NCI-H2227 (cell line): ENCODE results near the gene HOXD9.

ENCODE experiments used
- DNase-seq: peaks from one replicate; lab custom pipeline; 2025; ENCODE audit not compliant: unreplicated experiment; lab: John Stamatoyannopoulos, UW

HOXD9 gene

DNA sequence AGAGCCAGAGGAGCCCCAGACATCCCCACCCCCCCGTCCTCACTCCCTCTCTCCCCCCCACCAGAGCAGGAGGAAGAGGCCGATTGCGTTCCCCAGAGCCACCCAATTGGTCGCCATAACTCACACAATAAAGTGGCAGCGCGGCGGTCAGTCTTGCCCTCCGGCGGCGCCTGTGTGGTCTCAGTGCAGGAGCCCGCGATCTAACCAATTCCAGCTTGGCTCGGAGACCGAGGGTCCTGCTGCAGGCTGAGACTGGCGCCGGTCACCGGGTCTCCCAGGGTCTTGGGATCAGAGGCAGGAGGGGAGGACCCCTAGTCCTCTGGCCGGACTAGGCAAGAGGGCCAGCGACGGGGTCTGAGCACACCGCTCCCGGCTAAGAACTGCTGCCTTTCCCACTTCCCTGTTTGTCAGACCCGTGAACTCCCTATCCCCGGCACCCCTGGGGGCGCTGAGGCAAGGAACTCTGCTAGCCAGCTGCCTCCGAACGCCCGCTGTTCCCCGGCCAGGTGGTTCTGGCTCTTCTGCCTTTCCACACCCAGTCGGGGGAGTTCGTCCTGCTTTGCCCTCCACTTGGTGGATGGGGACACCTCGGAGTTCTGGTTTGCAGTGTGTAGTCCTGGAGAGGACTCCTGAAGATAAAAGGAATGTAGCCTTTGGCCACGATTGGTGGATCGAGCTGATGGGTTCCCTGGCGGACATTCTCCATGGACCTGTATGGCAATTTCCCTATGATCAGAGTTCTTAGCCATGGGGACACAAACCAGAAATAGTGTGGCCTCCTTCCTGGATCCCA is 24.0 kb upstream of the HOXD9 start:
- peak; percentile 40 for DNase-seq

GRCh38 chr2:176099159-176099727 is 23.3 kb upstream of the HOXD9 start:
- no peak for DNase-seq

GRCh38 chr2:176099728-176100546 is 22.6 kb upstream of the HOXD9 start, which contains the start of gene HOXD12:
TSS of gene HOXD12 (plus strand) at chr2:176099795. CDS start at chr2:176099802, 7 bp downstream.
- DNase-seq: no peak

GRCh38 chr2:176100547-176101140 is 21.9 kb upstream of the HOXD9 start:
- no peak for DNase-seq

- DNase-seq: no peak
These were observed 21.2 kb upstream of the HOXD9 start for GRCh38 chr2:176101216-176101830.

- no peak for DNase-seq
These were observed 20.7 kb upstream of the HOXD9 start for GRCh38 chr2:176101842-176102241.

- no peak for DNase-seq
These were observed 20.1 kb upstream of the HOXD9 start for GRCh38 chr2:176102309-176102866.

DNA sequence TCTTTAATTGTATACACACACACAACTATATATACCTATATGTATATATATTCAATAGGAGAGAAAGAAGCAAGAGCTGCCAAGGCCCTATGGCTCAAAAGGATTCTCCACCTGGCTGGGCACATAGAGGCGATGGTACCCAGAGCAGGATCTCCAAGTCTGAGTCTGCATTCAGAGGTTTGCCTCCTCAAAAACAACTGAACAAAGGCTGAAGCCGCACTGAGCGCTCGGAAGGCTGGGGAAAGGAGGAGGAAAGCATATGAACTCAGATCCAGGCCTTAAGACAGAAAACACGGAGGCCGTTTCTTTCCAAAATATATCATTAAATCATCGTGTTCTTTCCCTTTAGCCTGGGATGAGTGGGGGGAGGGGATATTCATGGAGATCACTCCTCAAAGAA is 19.3 kb upstream of the HOXD9 start:
- DNase-seq: no peak

- DNase-seq: no peak
These were observed 18.7 kb upstream of the HOXD9 start for GRCh38 chr2:176103742-176104315.

DNA sequence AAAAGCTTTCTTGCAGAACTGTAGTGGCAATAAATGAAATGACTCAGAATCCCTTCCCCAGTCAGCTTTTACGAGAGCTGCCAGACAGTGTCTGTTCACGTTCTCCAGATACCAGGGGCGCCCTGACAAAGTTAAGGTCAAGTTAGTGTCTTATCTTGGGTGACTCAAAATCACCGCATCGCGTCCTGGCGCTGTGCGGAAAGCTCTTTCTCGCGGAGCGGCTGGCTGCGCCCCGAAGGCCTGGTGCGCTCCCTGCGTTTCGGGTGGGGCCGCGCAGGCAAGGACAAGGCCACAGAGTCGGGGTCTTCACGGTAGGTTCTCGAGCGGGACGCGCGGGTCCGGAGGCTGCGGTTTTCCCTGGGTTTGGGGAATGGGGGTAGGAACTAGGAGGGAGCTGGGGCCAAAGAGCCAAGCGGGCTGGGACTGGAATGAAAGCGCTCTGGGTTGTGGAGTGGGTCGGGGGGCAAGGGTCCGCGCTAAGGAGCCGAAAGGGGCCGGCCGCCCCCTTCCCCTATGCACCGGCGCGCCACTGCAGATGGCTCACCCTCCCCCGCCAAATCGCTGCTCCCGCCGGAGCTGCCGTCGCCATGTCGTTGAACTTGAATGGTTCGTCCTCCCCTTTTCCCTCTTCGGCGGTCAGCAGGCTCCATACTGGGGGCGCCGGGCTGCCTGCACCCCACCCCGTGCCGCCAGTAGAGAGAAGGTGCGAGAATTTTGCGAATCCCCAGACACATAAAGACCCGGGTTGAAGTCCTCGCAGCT is 18.0 kb upstream of the HOXD9 start:
- DNase-seq: peak; percentile 69

DNA sequence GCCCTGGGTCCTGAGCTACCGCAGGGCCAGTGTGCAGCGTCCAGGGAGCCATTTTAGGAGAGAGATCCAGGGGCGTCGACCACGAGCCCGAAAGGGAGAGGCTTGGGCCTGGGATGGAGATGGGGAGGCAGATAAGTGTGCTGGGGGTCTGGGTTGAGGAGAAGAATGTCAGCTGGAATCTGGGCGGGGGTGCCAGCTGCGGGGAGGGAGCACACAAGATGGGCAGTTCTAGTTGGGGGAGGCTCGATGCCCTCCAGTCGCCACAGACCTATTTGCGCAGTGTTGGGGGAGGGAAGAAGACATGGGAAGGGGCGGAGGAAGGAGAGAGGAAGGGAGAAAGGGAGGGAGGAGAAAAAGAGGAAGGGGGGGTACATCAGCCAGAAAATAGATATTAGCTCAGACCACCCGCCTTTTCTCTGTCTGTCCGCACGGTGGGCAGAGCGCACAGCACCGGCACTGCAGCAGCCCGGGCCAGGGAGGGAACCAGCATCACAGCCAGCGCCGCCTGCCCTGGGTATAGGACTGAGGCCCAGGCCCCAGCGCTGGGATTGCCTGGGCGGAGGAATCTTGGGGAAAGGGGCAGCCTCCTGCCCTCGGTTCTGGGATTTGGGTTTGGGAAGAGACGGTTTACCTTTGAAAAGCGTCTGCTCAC is 17.3 kb upstream of the HOXD9 start:
- DNase-seq: peak; percentile 61

DNA sequence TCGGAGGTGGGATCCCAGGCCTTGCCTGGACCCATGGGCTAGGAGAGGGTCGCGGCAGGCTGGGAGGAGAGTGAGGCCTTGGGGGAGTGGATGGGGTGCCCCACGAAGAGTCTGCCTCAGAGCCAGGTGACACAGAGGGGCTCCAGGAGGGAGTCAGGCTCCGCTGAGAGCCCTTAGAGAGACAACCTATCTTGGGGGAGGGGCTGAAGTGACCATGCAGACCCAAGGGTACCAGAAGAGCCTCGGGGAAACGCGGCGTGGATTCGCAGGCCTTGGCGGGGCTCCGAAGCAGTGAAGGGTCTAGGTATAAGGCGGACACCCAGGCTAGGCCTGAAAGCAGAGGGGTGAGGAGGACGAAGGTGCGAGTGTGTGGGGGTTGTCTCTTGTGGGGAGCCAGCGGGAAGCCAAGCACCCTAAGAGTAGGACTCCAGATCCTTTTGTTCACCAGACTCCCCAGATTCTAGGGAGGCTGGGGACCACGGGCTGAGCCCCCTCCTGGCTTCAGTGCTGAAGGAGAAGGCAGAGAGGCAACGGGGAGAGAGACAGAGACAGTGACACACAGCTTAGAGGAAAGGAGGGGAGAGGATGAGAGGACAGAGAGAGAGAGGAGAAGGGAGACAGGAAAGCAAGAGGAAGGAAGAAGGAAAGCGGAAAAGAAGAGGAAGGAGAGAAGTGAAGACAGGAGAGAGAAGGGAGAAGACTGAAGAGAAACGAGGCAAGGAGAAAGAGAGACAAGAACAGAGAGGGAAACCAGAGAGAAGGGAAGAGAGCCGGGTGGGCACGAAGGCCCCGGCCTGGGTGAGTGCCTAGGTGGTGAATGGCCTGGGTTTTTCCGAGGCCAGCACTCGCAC is 16.6 kb upstream of the HOXD9 start:
- DNase-seq: peak; percentile 38

- DNase-seq: peak; percentile 77
These were observed 15.7 kb upstream of the HOXD9 start, which contains the start of gene HOXD11 for GRCh38 chr2:176106581-176107539. TSS of gene HOXD11 (plus strand) at chr2:176107280. CDS start at chr2:176107356, 76 bp downstream.

DNA sequence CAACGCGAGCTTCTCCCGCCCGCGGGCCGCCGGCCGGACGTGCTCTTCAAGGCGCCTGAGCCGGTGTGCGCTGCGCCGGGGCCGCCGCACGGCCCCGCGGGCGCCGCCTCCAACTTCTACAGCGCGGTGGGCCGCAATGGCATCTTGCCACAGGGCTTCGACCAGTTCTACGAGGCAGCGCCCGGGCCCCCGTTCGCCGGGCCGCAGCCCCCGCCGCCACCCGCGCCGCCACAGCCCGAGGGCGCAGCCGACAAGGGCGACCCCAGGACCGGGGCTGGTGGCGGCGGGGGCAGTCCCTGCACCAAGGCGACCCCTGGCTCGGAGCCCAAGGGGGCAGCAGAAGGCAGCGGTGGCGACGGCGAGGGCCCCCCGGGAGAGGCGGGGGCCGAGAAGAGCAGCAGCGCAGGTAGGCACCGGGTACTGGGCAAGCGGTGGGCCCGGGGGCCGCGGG is 14.8 kb upstream of the HOXD9 start:
- DNase-seq: peak; percentile 49

DNA sequence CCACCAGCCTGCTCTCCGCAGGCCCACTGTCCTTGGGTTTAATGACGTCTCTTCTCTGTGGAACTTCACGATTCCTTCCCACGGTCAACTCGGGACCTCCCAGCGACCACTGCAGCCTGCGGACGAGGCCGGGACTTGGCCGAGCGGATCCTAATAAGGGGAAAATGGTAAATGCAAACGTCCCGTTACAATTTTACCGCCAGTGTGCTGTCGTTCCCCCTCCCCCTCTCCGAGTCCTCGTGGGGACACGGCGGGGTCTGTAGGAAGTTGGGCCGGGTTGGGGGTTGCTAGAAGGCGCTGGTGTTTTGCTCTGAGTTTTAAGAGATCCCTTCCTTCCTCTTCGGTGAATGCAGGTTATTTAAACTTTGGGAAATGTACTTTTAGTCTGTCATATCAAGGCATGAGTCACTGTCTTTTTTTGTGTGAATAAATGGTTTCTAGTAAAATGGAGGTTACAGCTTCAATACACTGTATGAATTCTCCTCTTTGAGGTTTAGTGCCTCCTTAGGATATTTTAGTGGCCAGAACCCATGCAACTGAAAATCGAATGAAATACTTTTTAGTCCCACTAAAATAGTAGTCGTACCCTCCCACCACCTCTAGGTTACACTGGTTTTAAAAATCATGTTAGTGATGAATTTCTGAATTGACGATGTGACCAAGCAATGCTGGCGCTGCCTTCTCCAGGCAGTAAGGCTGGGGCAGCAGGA is 13.2 kb upstream of the HOXD9 start:
- DNase-seq: no peak

DNA sequence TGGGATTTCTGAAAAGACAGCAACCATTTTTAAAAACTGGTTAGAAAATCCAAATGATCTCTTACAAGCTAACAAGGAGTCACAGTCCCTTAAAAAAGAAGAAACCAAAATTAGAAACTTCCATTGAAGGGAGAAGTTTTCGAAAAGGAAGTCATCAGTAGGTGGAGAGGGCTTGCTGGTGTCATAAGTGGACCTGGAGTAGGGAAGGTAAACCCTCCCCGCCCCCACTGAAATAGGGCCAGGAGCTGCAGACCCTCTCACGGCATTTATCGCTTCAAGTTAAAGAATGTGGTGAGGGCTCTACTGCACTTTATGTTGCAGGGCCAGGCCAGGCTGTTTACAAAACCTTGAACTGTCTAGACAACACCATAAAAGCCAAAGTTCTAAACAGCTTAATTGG is 12.6 kb upstream of the HOXD9 start:
- no peak for DNase-seq
